Measurements from ENCODE around the gene OXLD1.

The OXLD1 gene

GRCh38 chr17:81682565-81683207 lies 16.3 kb upstream of the OXLD1 start:
- DNase-seq, result no peak

- no peak for DNase-seq
These were observed 15.3 kb upstream of the OXLD1 start for GRCh38 chr17:81681672-81682071.

- no peak for DNase-seq
These were observed 13.7 kb upstream of the OXLD1 start for GRCh38 chr17:81680150-81680549.

- DNase-seq, result no peak
These were observed 10.5 kb upstream of the OXLD1 start for GRCh38 chr17:81676906-81677305.

GRCh38 chr17:81675515-81676221 lies 9.3 kb upstream of the OXLD1 start:
- DNase-seq, result peak; percentile 44

GRCh38 chr17:81673561-81674258 lies 7.3 kb upstream of the OXLD1 start:
- no peak for DNase-seq

GRCh38 chr17:81672954-81673353 lies 6.5 kb upstream of the OXLD1 start:
- DNase-seq, result no peak

GRCh38 chr17:81672504-81672903 lies 6.1 kb upstream of the OXLD1 start:
- DNase-seq, result no peak

- DNase-seq, result peak; percentile 50
These were observed 1.3 kb upstream of the OXLD1 start for GRCh38 chr17:81667754-81668153.

GRCh38 chr17:81666092-81666341 lies 388 bp downstream of the OXLD1 start:
- DNase-seq, result no peak

GRCh38 chr17:81665205-81666091 lies 957 bp downstream of the OXLD1 start:
- peak; percentile 69 for DNase-seq

GRCh38 chr17:81664051-81664470 lies 2.3 kb downstream of the OXLD1 start:
- DNase-seq, result no peak

GRCh38 chr17:81662002-81662401 lies 4.4 kb downstream of the OXLD1 start:
- DNase-seq, result no peak

GRCh38 chr17:81660441-81660840 lies 6.0 kb downstream of the OXLD1 start:
- no peak for DNase-seq

GRCh38 chr17:81659038-81659437 lies 7.4 kb downstream of the OXLD1 start:
- no peak for DNase-seq

GRCh38 chr17:81656835-81657234 lies 9.6 kb downstream of the OXLD1 start:
- no peak for DNase-seq

- DNase-seq, result peak; percentile 48
These were observed 10.2 kb downstream of the OXLD1 start, which contains the start of gene PDE6G for GRCh38 chr17:81656118-81656743. Gene PDE6G (minus strand): TSS chr17:81656542. CDS start chr17:81653305, 3,237 bp downstream.

- no peak for DNase-seq
These were observed 10.9 kb downstream of the OXLD1 start for GRCh38 chr17:81655378-81656117.

GRCh38 chr17:81652906-81653771 lies 13.3 kb downstream of the OXLD1 start:
- peak; percentile 42 for DNase-seq

GRCh38 chr17:81651692-81652091 lies 14.7 kb downstream of the OXLD1 start:
- DNase-seq, result peak; percentile 66

- DNase-seq, result no peak
These were observed 15.5 kb downstream of the OXLD1 start for GRCh38 chr17:81650951-81651350.
